Transverse colon (tissue), 4 donors: ENCODE measurements around the gene VASP. TPM values are rescaled to one million over a fixed set of nuclear protein-coding genes. Genes with fewer than 3 reads are reported as not detected.

Source experiments
- DNase-seq: peaks from one replicate; pipeline ENCODE4 v3.0.0-alpha.2; 2019
- H3K27ac ChIP-seq, 4 donors: fragments of 200-600 bp; sonication (generic); 2 replicates each; pipeline ENCODE4 v1.5.1; 2016 to 2018; ENCODE audit warnings: inconsistent platforms in 4 of 4
- H3K27me3 ChIP-seq: fragments of 200-600 bp; sonication (generic); 2 replicates; pipeline ENCODE4 v1.5.1; 2017; ENCODE audit warnings: inconsistent platforms
- H3K36me3 ChIP-seq, 4 donors: fragments of 200-600 bp; sonication (generic); 2 replicates each; pipeline ENCODE4 v1.5.1; 2017 to 2019; ENCODE audit warnings: inconsistent platforms in 4 of 4
- H3K4me1 ChIP-seq, 4 donors: fragments of 200-600 bp; sonication (generic); 2 replicates each; pipeline ENCODE4 v1.5.1; 2017 to 2020; ENCODE audit warnings: inconsistent platforms in 4 of 4
- H3K4me3 ChIP-seq, 4 donors: fragments of 200-600 bp; sonication (generic); 1 replicate in 1 of 4; 2 replicates in 3 of 4; pipeline versions ENCODE4 v1.5.1 to v1.6.1; 2017 to 2019; ENCODE audit warnings: inconsistent platforms in 4 of 4
- H3K9me3 ChIP-seq, 2 donors: fragments of 200-600 bp; sonication (generic); 2 replicates each; pipeline ENCODE4 v1.5.1; 2017 to 2019; ENCODE audit warnings: inconsistent platforms in 2 of 2
- EP300 ChIP-seq: sonication (generic); formaldehyde crosslinking; IDR thresholded peaks from one replicate; pipeline ENCODE4 v1.6.1; 2017; ENCODE audit warnings: antibody characterized with exemption, low read depth
- POLR2A ChIP-seq: fragments of 450-650 bp; IDR thresholded peaks from one replicate; pipeline ENCODE4 v1.6.1; 2016; ENCODE audit warnings: antibody characterized with exemption, mild to moderate bottlenecking, moderate library complexity
- POLR2AphosphoS5 ChIP-seq, 3 donors: sonication (generic); formaldehyde crosslinking; IDR thresholded peaks; one replicate each; pipeline ENCODE4 v1.6.1; 2016; ENCODE audit warnings: antibody characterized with exemption in 3 of 3
- WGBS, 2 donors: methylation state at CpG; one replicate each; pipeline ENCODE4 v1.1.5; 2018; ENCODE audit warnings: low coverage in 1 of 2; 5-methylcytosine and 5-hydroxymethylcytosine counted together
- in situ Hi-C, 4 donors: fragments of 200-750 bp; cut with MboI; loops; one replicate each; pipeline versions ENCODE4 v1.15.0 to v1.15.1; 2017; ENCODE audit warnings: low sequenced_read_pairs in 3 of 4, low pct_ligation_motif_present in 1 of 4, low pct_unique_long_range_greater_than_20kb in 1 of 4
- intact Hi-C: fragments of 100-400 bp; cut with DNase I; formaldehyde crosslinking; loops from one replicate; pipeline ENCODE4 v1.15.1; 2023; ENCODE audit warnings: low total_unique reads
- total RNA-seq, 4 donors: library from RNA; depleted of rRNA; stranded (reverse); fragments of >200 nt; gene quantifications; one replicate each; pipeline ENCODE4 v1.1.0, GENCODE V29; 2016
- TF ChIP-seq, protein P1 (sequence below), 5 experiments: fragments of 200-600 bp in 3 of 5; fragments of 450-650 bp in 2 of 5; sonication (generic) in 3 of 5; IDR thresholded peaks; 1 replicate in 2 of 5; 2 replicates in 3 of 5; pipeline ENCODE4 v1.5.1; 2016 to 2017; ENCODE audit warnings: antibody characterized with exemption in 5 of 5, inconsistent platforms in 3 of 5, mild to moderate bottlenecking in 2 of 5, moderate library complexity in 1 of 5

The VASP gene
- total RNA-seq, 4 donors from 2014 or later = 167 to 465 (median 204) TPM

- 43 to 49% methylated on average over 11 to 28 of the region's 28 CpGs for WGBS, 2 donors
- no peak for DNase-seq
- intact Hi-C loops (no loop called here), in situ Hi-C loops (loop anchor here (5.0 kb wide), 2 partner anchors 33 to 38 kb away; no protein-coding TSS in a partner anchor)
- no peak overlapping the region for H3K27ac ChIP-seq
- peaks cover 8 to 32% (median 11%) of the 10 kb centered on the region in 4 donors for H3K4me1 ChIP-seq
- TF ChIP-seq POLR2A (no peak), POLR2AphosphoS5 (IDR thresholded peaks at IDR 0.05) (no peak), EP300 (no peak)
- TF ChIP-seq, protein P1, sequence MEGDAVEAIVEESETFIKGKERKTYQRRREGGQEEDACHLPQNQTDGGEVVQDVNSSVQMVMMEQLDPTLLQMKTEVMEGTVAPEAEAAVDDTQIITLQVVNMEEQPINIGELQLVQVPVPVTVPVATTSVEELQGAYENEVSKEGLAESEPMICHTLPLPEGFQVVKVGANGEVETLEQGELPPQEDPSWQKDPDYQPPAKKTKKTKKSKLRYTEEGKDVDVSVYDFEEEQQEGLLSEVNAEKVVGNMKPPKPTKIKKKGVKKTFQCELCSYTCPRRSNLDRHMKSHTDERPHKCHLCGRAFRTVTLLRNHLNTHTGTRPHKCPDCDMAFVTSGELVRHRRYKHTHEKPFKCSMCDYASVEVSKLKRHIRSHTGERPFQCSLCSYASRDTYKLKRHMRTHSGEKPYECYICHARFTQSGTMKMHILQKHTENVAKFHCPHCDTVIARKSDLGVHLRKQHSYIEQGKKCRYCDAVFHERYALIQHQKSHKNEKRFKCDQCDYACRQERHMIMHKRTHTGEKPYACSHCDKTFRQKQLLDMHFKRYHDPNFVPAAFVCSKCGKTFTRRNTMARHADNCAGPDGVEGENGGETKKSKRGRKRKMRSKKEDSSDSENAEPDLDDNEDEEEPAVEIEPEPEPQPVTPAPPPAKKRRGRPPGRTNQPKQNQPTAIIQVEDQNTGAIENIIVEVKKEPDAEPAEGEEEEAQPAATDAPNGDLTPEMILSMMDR (IDR thresholded peaks at IDR 0.05) = no peak
- no peak overlapping the region for H3K4me3 ChIP-seq
- H3K36me3 ChIP-seq = no peaks in the 10 kb centered on the region
- no peaks in the 10 kb centered on the region for H3K9me3 ChIP-seq
- peaks cover 49% of the 10 kb centered on the region for H3K27me3 ChIP-seq
Observed at GRCh38 chr19:45474606-45475521, 32.4 kb upstream of the VASP start.

DNA sequence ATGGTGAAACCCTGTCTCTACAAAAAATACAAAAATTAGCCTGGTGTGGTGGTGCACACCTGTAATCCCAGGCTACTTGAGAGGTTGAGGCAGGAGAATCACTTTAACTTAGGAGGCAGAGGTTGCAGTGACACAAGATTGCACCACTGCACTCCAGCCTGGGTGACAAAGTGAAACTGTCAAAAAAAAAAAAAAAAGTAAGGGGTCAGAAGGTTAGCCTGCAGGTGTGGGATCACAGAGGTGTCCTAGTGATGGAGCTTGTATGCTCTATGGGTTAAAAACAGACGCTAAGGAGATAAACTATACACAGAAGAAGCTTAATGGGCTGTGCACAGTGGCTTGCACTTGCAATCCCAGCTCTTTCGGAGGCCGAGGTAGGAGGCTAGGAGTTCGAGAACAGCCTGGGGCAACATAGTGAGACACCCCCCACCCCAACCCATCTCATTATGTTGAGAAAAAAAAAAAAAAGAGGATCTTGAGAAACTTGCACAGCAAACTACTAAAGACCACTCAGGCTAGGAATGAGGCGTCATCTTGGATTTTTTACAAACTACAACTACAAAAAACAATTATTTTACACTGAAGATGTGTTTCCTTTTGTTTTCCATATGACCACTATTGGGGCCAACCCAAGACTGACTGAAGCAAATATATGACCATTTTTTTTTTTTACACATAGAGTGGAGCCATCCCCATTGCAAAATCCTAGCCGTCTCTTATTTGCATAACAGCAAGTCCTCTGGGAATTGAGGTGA is 31.6 kb upstream of the VASP start:
- no peak for DNase-seq
- in situ Hi-C loops (loop anchor here (5.0 kb wide), 2 partner anchors 33 to 38 kb away; no protein-coding TSS in a partner anchor), intact Hi-C loops (no loop called here)
- Histone ChIP-seq H3K27ac (no peak overlapping the region), H3K9me3 (no peaks in the 10 kb centered on the region), H3K4me3 (no peak overlapping the region), H3K4me1 (peaks cover 4 to 24% (median 7%) of the 10 kb centered on the region in 4 donors), H3K36me3 (no peaks in the 10 kb centered on the region), H3K27me3 (peaks cover 49% of the 10 kb centered on the region)
- WGBS, 2 donors = 58 to 69% methylated on average over 3 to 6 of the region's 6 CpGs
- TF ChIP-seq POLR2AphosphoS5 (IDR thresholded peaks at IDR 0.05) (no peak), EP300 (no peak)
- TF ChIP-seq, protein P1 (IDR thresholded peaks at IDR 0.05) = no peak

DNA sequence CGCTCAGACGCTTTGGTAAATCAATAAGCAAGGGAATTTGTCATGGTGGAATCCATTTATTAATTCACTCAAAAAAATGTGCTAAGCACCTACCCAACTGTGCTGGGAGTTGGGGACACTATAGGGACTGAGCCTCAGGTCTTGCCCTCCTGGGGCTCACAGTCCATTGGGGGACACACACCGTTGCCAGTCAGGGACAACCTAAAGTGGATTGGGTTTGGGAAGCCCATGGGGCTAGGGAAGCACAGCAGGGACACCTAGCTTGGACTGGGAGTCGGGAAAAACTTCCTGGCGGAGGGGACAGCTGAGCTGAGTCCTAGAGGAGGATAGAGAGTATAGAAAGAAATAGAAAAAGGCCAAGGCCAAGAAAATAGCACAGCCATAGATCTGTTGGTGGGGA is 31.0 kb upstream of the VASP start:
- H3K4me1 ChIP-seq = peaks cover 4 to 24% (median 7%) of the 10 kb centered on the region in 4 donors
- DNase-seq = no peak
- TF ChIP-seq, protein P1 (IDR thresholded peaks at IDR 0.05) = no peak
- TF ChIP-seq POLR2AphosphoS5 (IDR thresholded peaks at IDR 0.05) (no peak), POLR2A (no peak), EP300 (no peak)
- in situ Hi-C loops = loop anchor here (5.0 kb wide), 2 partner anchors 34 to 39 kb away; no protein-coding TSS in a partner anchor
- no peaks in the 10 kb centered on the region for H3K36me3 ChIP-seq
- H3K9me3 ChIP-seq = no peaks in the 10 kb centered on the region
- no peak overlapping the region for H3K4me3 ChIP-seq
- H3K27ac ChIP-seq = no peak overlapping the region
- H3K27me3 ChIP-seq = peaks cover 52% of the 10 kb centered on the region
- intact Hi-C loops = no loop called here
- WGBS, 2 donors = 37 to 50% methylated on average over 3 to 5 of the region's 5 CpGs

DNA sequence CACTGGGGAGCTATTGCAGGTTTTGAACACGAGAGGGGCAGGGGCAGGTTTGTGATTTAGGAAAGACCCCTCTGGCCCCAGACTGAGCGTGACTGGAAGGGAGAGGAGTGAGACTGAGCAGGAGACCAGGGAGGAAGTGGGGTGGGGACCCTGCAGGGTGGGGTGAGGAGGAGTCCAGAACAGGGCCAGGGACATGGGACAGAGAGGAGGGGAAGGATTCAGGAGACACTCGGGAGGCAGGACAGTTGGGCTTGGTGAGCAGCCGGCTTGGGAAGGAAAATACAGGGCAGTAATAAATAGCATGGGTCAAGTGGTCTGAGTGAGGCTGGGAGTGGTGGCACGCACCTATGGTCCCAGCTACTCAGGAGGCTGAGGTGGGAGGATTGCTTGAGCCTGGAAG is 30.1 kb upstream of the VASP start:
- in situ Hi-C loops = loop anchor here (5.0 kb wide), 2 partner anchors 35 to 40 kb away; no protein-coding TSS in a partner anchor
- 16 to 21% methylated on average over 2 to 5 of the region's 5 CpGs for WGBS, 2 donors

More for the DNA sequence above, 30.1 kb upstream of the VASP start:
- Histone ChIP-seq H3K27ac (no peak overlapping the region), H3K9me3 (no peaks in the 10 kb centered on the region), H3K36me3 (no peaks in the 10 kb centered on the region), H3K4me1 (peaks cover 4 to 23% (median 7%) of the 10 kb centered on the region in 4 donors), H3K27me3 (peaks cover 44% of the 10 kb centered on the region), H3K4me3 (no peak overlapping the region)
- TF ChIP-seq EP300 (no peak), POLR2A (no peak), POLR2AphosphoS5 (IDR thresholded peaks at IDR 0.05) (no peak)
- TF ChIP-seq, protein P1 (IDR thresholded peaks at IDR 0.05) = no peak
- no peak for DNase-seq
- intact Hi-C loops = no loop called here
